Vein endothelial cell (primary cell): ENCODE results near the gene USP13. TPM values are rescaled to one million over a fixed set of nuclear protein-coding genes. Genes with fewer than 3 reads are reported as not detected.

Experiments
- small RNA-seq: library from RNA; depleted of rRNA; stranded (forward); fragments of <200 nt; gene quantifications from one replicate; pipeline ENCODE3, GENCODE V24; 2012
- total RNA-seq: library from RNA; depleted of rRNA; stranded (reverse); fragments of >200 nt; gene quantifications from 2 replicates; pipeline ENCODE4 v1.2.3, GENCODE V29; 2012

The USP13 gene, protein sequence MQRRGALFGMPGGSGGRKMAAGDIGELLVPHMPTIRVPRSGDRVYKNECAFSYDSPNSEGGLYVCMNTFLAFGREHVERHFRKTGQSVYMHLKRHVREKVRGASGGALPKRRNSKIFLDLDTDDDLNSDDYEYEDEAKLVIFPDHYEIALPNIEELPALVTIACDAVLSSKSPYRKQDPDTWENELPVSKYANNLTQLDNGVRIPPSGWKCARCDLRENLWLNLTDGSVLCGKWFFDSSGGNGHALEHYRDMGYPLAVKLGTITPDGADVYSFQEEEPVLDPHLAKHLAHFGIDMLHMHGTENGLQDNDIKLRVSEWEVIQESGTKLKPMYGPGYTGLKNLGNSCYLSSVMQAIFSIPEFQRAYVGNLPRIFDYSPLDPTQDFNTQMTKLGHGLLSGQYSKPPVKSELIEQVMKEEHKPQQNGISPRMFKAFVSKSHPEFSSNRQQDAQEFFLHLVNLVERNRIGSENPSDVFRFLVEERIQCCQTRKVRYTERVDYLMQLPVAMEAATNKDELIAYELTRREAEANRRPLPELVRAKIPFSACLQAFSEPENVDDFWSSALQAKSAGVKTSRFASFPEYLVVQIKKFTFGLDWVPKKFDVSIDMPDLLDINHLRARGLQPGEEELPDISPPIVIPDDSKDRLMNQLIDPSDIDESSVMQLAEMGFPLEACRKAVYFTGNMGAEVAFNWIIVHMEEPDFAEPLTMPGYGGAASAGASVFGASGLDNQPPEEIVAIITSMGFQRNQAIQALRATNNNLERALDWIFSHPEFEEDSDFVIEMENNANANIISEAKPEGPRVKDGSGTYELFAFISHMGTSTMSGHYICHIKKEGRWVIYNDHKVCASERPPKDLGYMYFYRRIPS
- total RNA-seq, result 10.8 and 16.9 TPM in 2 replicates

DNA sequence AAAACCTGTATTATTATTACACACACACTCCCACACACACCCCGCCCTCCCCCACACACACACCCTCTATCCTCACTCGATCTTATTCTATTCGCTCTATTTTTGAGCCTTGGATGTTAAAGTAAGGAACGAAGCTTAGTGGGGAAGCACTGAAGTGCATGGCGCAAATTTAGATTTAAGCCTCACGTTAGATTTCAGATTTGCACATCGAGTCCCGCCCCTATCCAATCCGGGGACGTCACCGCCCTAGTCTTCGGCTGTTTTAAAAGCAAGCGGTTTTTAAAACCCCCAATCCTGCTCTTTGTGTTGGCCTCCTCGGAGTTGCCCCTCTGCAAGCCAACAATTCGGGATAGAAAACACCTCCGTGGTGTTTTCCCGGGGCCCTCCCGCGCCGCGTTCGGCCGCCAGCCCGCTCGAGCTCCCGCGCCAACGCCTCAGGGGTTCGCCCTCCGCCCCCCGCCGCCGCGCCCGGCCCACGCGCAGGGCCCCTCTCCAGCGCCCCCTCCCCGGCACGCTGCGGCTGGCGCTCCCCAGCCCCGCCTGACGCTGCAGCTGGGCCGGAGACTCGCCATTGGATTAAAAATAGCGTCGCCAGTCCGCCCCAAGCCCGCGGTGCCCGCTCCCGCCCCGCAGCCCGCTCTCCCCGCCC, at the start of gene USP13:
Gene USP13 (plus strand): TSS at position 594 of the 649 bp plus-strand sequence. CDS start 186 bp downstream, outside the sequence.

DNA sequence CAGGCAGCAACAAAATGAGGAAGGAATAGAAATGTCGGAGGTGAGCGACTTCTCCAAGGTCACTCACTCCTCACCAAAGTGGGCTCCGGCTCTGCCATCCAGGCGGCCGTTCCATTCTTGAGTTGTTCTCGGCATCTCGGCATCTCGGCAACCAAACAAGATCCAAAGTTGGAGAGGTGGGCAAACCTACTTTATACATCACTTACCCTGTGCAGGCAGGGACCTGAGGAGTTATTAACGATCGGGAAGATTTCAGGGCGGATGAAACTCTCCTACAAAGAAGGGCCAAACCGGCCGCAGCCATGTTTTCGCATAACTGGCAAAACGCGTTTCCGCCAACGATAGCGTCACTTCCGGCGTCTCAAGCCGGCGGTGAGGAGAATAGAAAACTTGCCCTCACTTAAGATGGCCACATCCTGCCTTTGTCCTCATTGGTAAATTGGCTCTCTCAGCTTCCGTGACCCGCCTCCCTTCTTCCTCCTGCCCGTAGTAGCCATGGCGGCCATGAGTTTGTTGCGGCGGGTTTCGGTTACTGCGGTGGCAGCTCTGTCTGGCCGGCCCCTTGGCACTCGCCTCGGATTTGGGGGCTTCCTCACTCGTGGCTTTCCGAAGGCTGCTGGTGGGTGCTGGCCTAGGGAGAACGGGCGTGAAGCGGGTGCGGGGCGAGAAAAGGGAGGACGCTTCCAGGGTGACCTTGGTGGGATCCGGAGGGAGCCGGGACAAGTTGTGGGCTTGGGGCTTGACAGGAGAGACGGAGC, 48.3 kb upstream of the USP13 start, which contains the start of the genes MRPL47 and NDUFB5:
Gene MRPL47 (minus strand): TSS at position 318 of the 758 bp plus-strand sequence. CDS start 14 bp downstream, at position 304.
Gene NDUFB5 (plus strand): TSS at position 474 of the 758 bp plus-strand sequence. CDS start 22 bp downstream, at position 496.

Small RNA genes within 50 kb of the gene (small RNA-seq; reads per million reads assigned to genes)
- gene RF01210, result not detected

Other genes with a start within 250 kb of the USP13 start
- 88.2 and 97.2 TPM in 2 replicates for gene GNB4, start 201.6 kb upstream of the USP13 start, total RNA-seq
- 47.4 and 73.2 TPM in 2 replicates for gene ACTL6A, start 90.1 kb upstream of the USP13 start, total RNA-seq
- 30.1 and 36.4 TPM in 2 replicates for gene MRPL47, start 48.4 kb upstream of the USP13 start, total RNA-seq
- 79.1 and 90.8 TPM in 2 replicates for gene NDUFB5, start 48.2 kb upstream of the USP13 start, total RNA-seq